Muscle of back (tissue), 11 donors: ENCODE measurements around the gene VWA8. TPM values are rescaled to one million over a fixed set of nuclear protein-coding genes. Genes with fewer than 3 reads are reported as not detected.

Source experiments
- DNase-seq, 3 donors: peaks; one replicate each; pipeline versions ENCODE4 v3.0.0 to v3.0.0-alpha.2; 2013
- polyA plus RNA-seq, 10 donors: library from polyadenylated mRNA; unstranded; fragments of 120-200 nt; gene quantifications; one replicate each; pipeline ENCODE4 v1.2.1, GENCODE V29; 2013; ENCODE audit not compliant: insufficient read length in 10 of 10

The VWA8 gene
- polyA plus RNA-seq, 10 donors = 7.1 to 12.2 (median 9.8) TPM

GRCh38 chr13:41520660-41521630 is 440.0 kb downstream of the VWA8 start:
- peak in 1 of 3 donors; percentile 56 for DNase-seq

DNA sequence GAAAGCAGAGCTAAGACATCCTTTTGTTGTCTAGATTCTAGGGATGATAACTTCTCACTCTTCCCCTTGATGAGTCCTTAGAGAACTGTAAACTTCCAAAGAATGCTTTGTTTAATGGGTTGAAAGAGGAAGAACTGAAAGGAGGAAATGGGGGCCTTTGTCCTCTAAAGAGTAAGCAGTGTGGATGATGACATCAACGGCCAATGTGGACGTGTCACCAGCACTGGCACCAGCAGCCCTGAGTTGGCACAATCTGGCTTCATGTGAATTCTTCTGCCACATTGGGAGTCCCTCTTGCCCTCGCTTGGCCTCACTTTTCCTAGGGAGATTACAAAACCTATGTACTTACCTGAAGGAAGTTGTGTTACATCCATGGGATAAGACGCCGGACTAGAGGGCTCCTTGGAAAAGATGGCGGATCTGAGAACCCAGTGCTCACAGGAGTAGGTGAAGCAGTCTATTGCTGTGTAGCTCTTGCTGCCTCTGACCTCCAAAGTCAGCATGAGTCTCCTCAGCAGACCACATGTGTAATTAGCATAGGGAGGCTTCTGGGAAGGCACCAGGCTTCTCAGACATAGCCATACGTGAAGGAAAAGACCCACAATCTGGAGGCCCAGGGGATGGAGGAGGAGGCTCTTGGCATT is 440.8 kb downstream of the VWA8 start:
- DNase-seq = no peak

Other genes starting within 250 kb of the VWA8 start
- 1 to 10 TPM; 2.4 to 5.8 (median 3.8) TPM for gene DGKH, start 87.5 kb upstream of the VWA8 start, polyA plus RNA-seq